ENCODE measurements around the gene SWAP70.

DNA sequence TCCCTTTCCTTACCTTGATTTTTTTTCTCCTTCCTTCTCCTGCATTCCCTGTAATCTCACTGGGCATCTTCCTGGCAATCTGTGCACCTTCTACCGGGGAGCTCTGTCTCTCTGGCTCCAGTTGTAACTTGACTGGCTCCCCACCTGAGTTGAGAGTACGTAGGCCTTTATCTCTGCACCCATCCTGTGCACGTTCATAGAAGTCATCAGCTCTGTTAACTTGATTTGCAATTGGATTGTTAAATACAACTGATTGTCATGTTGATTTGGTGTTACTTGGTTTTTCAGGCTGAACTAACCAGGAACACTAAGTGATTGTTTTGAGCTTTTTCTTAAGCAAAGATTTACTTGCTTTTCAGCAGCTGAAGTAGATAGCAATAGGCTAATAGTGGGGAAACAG lies 11.8 kb downstream of the SWAP70 start:
- TF ChIP-seq YY1 (IDR thresholded peaks at IDR 0.05; ENCODE audit: low read depth, low read length): no peak
- no peak for TF ChIP-seq RNF2 (IDR thresholded peaks at IDR 0.05; ENCODE audit: borderline replicate concordance, low read depth, low read length, missing control alignments, poor library complexity, severe bottlenecking)
- TF ChIP-seq CTCF (IDR thresholded peaks at IDR 0.05; ENCODE audit: control extremely low read depth in 1 of 3, insufficient read depth in 1 of 3, low read depth in 1 of 3, low read length in 3 of 3): no peak
- no peak for TF ChIP-seq EP300 (IDR thresholded peaks at IDR 0.05; ENCODE audit: borderline replicate concordance in 1 of 2, low read depth in 2 of 2, low read length in 2 of 2)
- no peak; a peak in 1 of 3 replicates for TF ChIP-seq POLR2A (IDR thresholded peaks at IDR 0.05; ENCODE audit: control extremely low read depth in 1 of 2, low read depth in 2 of 2, low read length in 2 of 2)
- TF ChIP-seq POLR2AphosphoS5 (IDR thresholded peaks at IDR 0.05; ENCODE audit: low read depth, low read length): no peak
- no peak for TF ChIP-seq EZH2 (IDR thresholded peaks at IDR 0.05; ENCODE audit: low read depth, low read length, severe bottlenecking)
- TF ChIP-seq RFX5 (IDR thresholded peaks at IDR 0.05; ENCODE audit: borderline replicate concordance, low read depth, low read length): no peak
- no peak for TF ChIP-seq EGR1 (IDR thresholded peaks at IDR 0.05; ENCODE audit: borderline replicate concordance, low read depth, low read length)
- TF ChIP-seq, protein P1, sequence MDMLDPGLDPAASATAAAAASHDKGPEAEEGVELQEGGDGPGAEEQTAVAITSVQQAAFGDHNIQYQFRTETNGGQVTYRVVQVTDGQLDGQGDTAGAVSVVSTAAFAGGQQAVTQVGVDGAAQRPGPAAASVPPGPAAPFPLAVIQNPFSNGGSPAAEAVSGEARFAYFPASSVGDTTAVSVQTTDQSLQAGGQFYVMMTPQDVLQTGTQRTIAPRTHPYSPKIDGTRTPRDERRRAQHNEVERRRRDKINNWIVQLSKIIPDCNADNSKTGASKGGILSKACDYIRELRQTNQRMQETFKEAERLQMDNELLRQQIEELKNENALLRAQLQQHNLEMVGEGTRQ (IDR thresholded peaks at IDR 0.05; ENCODE audit: low read length): no peak
- TF ChIP-seq POU5F1 (IDR thresholded peaks at IDR 0.05; ENCODE audit: low read depth, low read length): peak; percentile 67; the same call in 1 of the 2 replicates
